GM23338 (cell line): Measurements from ENCODE around the gene MYD88. TPM values are rescaled to one million over a fixed set of nuclear protein-coding genes. Genes with fewer than 3 reads are reported as not detected.

ENCODE experiments used
- ATAC-seq: fragments of 200-7000 bp; cut with Tn5 transposase; 3 replicates; pipeline ENCODE4 v1.9.1; 2020
- DNase-seq: peaks from one replicate; pipeline ENCODE4 v3.0.0-alpha.2; 2015; ENCODE audit warnings: low spot score
- H2AFZ ChIP-seq: fragments of 200-600 bp; sonication (generic); 2 replicates; pipeline ENCODE4 v1.8.0; 2016; ENCODE audit warnings: antibody characterized with exemption, mild to moderate bottlenecking, moderate library complexity
- H3F3A ChIP-seq: fragments of 200-600 bp; sonication (generic); replicated peaks from 2 replicates; pipeline ENCODE4 v1.8.0; 2017; ENCODE audit warnings: antibody characterized with exemption, mixed run types, low read depth
- H3K27ac ChIP-seq: fragments of 200-600 bp; sonication (generic); 2 replicates; pipeline ENCODE4 v1.6.1; 2016; ENCODE audit warnings: low read depth
- H3K27me3 ChIP-seq: fragments of 200-600 bp; sonication (generic); 2 replicates; pipeline ENCODE4 v1.8.0; 2016; ENCODE audit warnings: mild to moderate bottlenecking, mixed run types, moderate library complexity; ENCODE audit not compliant: insufficient read depth
- H3K36me3 ChIP-seq: fragments of 200-600 bp; sonication (generic); 2 replicates; pipeline ENCODE4 v1.8.0; 2016; ENCODE audit warnings: mild to moderate bottlenecking; ENCODE audit not compliant: insufficient read depth
- H3K4me1 ChIP-seq: fragments of 200-600 bp; sonication (generic); 2 replicates; pipeline ENCODE4 v1.8.0; 2016; ENCODE audit warnings: mild to moderate bottlenecking, moderate library complexity; ENCODE audit not compliant: insufficient read depth
- H3K4me2 ChIP-seq: fragments of 200-600 bp; sonication (generic); 2 replicates; pipeline ENCODE4 v1.7.1; 2017; ENCODE audit warnings: mixed run types
- H3K4me3 ChIP-seq: fragments of 200-600 bp; sonication (generic); 2 replicates; pipeline ENCODE4 v1.6.1; 2016; ENCODE audit warnings: mixed run types
- H3K79me2 ChIP-seq: fragments of 200-600 bp; sonication (generic); replicated peaks from 2 replicates; pipeline ENCODE4 v1.8.0; 2017; ENCODE audit warnings: mild to moderate bottlenecking; ENCODE audit not compliant: insufficient read depth
- H3K9me2 ChIP-seq: fragments of 200-600 bp; sonication (generic); 2 replicates; pipeline ENCODE4 v1.8.0; 2017; ENCODE audit not compliant: insufficient read depth
- H4K20me1 ChIP-seq: fragments of 200-600 bp; sonication (generic); replicated peaks from 2 replicates; pipeline ENCODE4 v1.8.0; 2017; ENCODE audit warnings: mild to moderate bottlenecking; ENCODE audit not compliant: insufficient read depth
- H3K27ac Mint-ChIP-seq: 2 replicates; pipeline ENCODE4 v1.8.0; 2020; ENCODE audit warnings: inconsistent platforms, mild to moderate bottlenecking, moderate library complexity, mixed read lengths
- H3K27me3 Mint-ChIP-seq: 3 replicates; pipeline ENCODE4 v1.8.0; 2022; ENCODE audit warnings: low read depth, mild to moderate bottlenecking, moderate library complexity, mixed read lengths, inconsistent platforms; ENCODE audit not compliant: insufficient read depth, poor library complexity
- H3K36me3 Mint-ChIP-seq: 3 replicates; pipeline ENCODE4 v1.8.0; 2021; ENCODE audit warnings: low read depth, mild to moderate bottlenecking, inconsistent platforms, moderate library complexity, mixed read lengths
- H3K4me1 Mint-ChIP-seq: 3 replicates; pipeline ENCODE4 v1.8.0; 2020; ENCODE audit warnings: mild to moderate bottlenecking, inconsistent platforms, mixed read lengths
- H3K4me3 Mint-ChIP-seq: 3 replicates; pipeline ENCODE4 v1.8.0; 2021; ENCODE audit warnings: moderate library complexity, mild to moderate bottlenecking, inconsistent platforms, mixed read lengths
- H3K9me3 Mint-ChIP-seq: 3 replicates; pipeline ENCODE4 v1.8.0; 2020; ENCODE audit warnings: moderate library complexity, mild to moderate bottlenecking, inconsistent platforms, mixed read lengths
- CREB1 ChIP-seq: fragments of 250-450 bp; sonication (Bioruptor Pico); IDR thresholded peaks from 2 replicates; pipeline ENCODE4 v1.5.0; 2020; ENCODE audit warnings: low read depth, mild to moderate bottlenecking, moderate library complexity
- CTCF ChIP-seq, 2 experiments: fragments of 200-600 bp in 1 of 2; sonication (generic) in 1 of 2; conservative IDR thresholded peaks; 2 replicates each; pipeline versions ENCODE4 v1.5.1 to v1.6.1; 2016 to 2017; ENCODE audit warnings: antibody characterized with exemption in 2 of 2, low read depth in 2 of 2, mild to moderate bottlenecking in 2 of 2, moderate library complexity in 1 of 2
- EZH2 ChIP-seq: fragments of 200-600 bp; sonication (generic); IDR thresholded peaks from one replicate; pipeline ENCODE4 v1.8.0; 2017; ENCODE audit warnings: antibody characterized with exemption, mild to moderate bottlenecking, low read depth; ENCODE audit not compliant: unreplicated experiment
- EZH2phosphoT487 ChIP-seq: fragments of 200-600 bp; sonication (generic); IDR thresholded peaks from one replicate; pipeline ENCODE4 v1.8.1; 2018; ENCODE audit warnings: antibody characterized with exemption; ENCODE audit not compliant: unreplicated experiment
- NANOG ChIP-seq: IDR thresholded peaks from 2 replicates; pipeline ENCODE4 v1.6.1; 2016; ENCODE audit warnings: antibody characterized with exemption, borderline replicate concordance
- POLR2AphosphoS5 ChIP-seq: IDR thresholded peaks from 2 replicates; pipeline ENCODE4 v1.6.1; 2016; ENCODE audit warnings: antibody characterized with exemption, low read depth
- STAT1 ChIP-seq: IDR thresholded peaks from one replicate; pipeline ENCODE4 v1.6.1; 2016; ENCODE audit warnings: antibody characterized with exemption; ENCODE audit not compliant: unreplicated experiment
- ZNF114 ChIP-seq: fragments of 250-450 bp; sonication (Bioruptor Pico); IDR thresholded peaks from 2 replicates; pipeline ENCODE4 v1.5.0; 2020; ENCODE audit warnings: mild to moderate bottlenecking, moderate library complexity
- ZNF462 ChIP-seq: fragments of 250-450 bp; sonication (Bioruptor Pico); IDR thresholded peaks from 2 replicates; pipeline ENCODE4 v1.5.0; 2020; ENCODE audit warnings: mild to moderate bottlenecking, moderate library complexity
- polyA plus RNA-seq: library from polyadenylated mRNA; unstranded; fragments of >200 nt; fragmentation: Nextera tagmentation; extraction: Ambion mirVana; gene quantifications from 2 replicates; pipeline ENCODE4 v1.2.1, GENCODE V29; 2016
- total RNA-seq: library from RNA; depleted of rRNA; stranded (reverse); fragments of >200 nt; shearing (Covaris generic); gene quantifications from 2 replicates; pipeline ENCODE4 v1.2.3, GENCODE V29; 2014

Gene MYD88
- total and polyA plus RNA-seq, 2 experiments from 2014 or later: 15.5 to 26.0 TPM

- Histone ChIP-seq H3K4me1 (no peaks in the 10 kb centered on the region), H3K36me3 (no peaks in the 10 kb centered on the region), H3K27ac (no peak overlapping the region), H3F3A (no peaks in the 10 kb centered on the region), H3K79me2 (no peaks in the 10 kb centered on the region), H4K20me1 (no peaks in the 10 kb centered on the region), H3K27me3 (no peaks in the 10 kb centered on the region), H3K4me2 (no peak overlapping the region), H2AFZ (no peak overlapping the region), H3K9me2 (peaks cover 10% of the 10 kb centered on the region), H3K4me3 (no peak overlapping the region)
- DNase-seq (no peak), ATAC-seq (no peak)
- TF ChIP-seq STAT1 (no peak), CREB1 (CRISPR knock-in tag) (no peak), POLR2AphosphoS5 (no peak), ZNF114 (CRISPR knock-in tag) (no peak), CTCF (conservative IDR thresholded peaks at IDR 0.05; ENCODE audit: low read depth in 2 of 2) (no peak), ZNF462 (CRISPR knock-in tag) (no peak), EZH2 (no peak), NANOG (no peak), EZH2phosphoT487 (no peak)
- Mint-ChIP-seq H3K36me3 (no peaks in the 10 kb centered on the region), H3K27ac (no peak overlapping the region), H3K9me3 (peaks cover 6% of the 10 kb centered on the region; the same call in 1 of the 3 replicates), H3K27me3 (no peaks in the 10 kb centered on the region), H3K4me3 (no peak overlapping the region), H3K4me1 (peaks cover 4% of the 10 kb centered on the region; the same call in 1 of the 3 replicates)
Observed at GRCh38 chr3:38148311-38148882, 9.9 kb downstream of the MYD88 start.
